GM18861 (cell line): ENCODE results near the gene POMC.
"Not testable (repeated sequence)": the region's sequence is repeated elsewhere in the genome, so short reads cannot be mapped to it uniquely, and the experiment has no call there.

Experiments used
- ATAC-seq: cut with Tn5 transposase; IDR thresholded peaks from one replicate; pipeline ENCODE4 v1.9.1; 2021; ENCODE audit not compliant: unreplicated experiment

Gene POMC

GRCh38 chr2:25168256-25169072 lies at the start of gene POMC:
TSS of gene POMC (minus strand) at chr2:25168580. CDS start at chr2:25164772, 3,808 bp downstream.
- no peak for ATAC-seq

GRCh38 chr2:25218100-25218499 lies 49.7 kb upstream of the POMC start:
- ATAC-seq, result no peak

- peak; percentile 51 for ATAC-seq
Observed at GRCh38 chr2:25215948-25216679, 47.7 kb upstream of the POMC start.

GRCh38 chr2:25215232-25215631 lies 46.9 kb upstream of the POMC start:
- ATAC-seq, result no peak

GRCh38 chr2:25213229-25213628 lies 44.8 kb upstream of the POMC start:
- ATAC-seq, result no peak

GRCh38 chr2:25210923-25211322 lies 42.5 kb upstream of the POMC start:
- not testable (repeated sequence) for ATAC-seq

- no peak for ATAC-seq
Observed at GRCh38 chr2:25207078-25207545, 38.7 kb upstream of the POMC start.

GRCh38 chr2:25204190-25204838 lies 35.9 kb upstream of the POMC start:
- no peak for ATAC-seq

- no peak for ATAC-seq
Observed at GRCh38 chr2:25202275-25202674, 33.9 kb upstream of the POMC start.

- ATAC-seq, result no peak
Observed at GRCh38 chr2:25201794-25202193, 33.4 kb upstream of the POMC start.

- no peak for ATAC-seq
Observed at GRCh38 chr2:25201265-25201664, 32.9 kb upstream of the POMC start.

- ATAC-seq, result no peak
Observed at GRCh38 chr2:25198576-25198975, 30.2 kb upstream of the POMC start.

GRCh38 chr2:25198209-25198525 lies 29.8 kb upstream of the POMC start:
- no peak for ATAC-seq

- no peak for ATAC-seq
Observed at GRCh38 chr2:25197336-25198208, 29.2 kb upstream of the POMC start.

- ATAC-seq, result no peak
Observed at GRCh38 chr2:25194576-25195122, 26.3 kb upstream of the POMC start.

GRCh38 chr2:25190536-25190935 lies 22.2 kb upstream of the POMC start:
- no peak for ATAC-seq

- ATAC-seq, result no peak
Observed at GRCh38 chr2:25188405-25188804, 20.0 kb upstream of the POMC start.

- ATAC-seq, result no peak
Observed at GRCh38 chr2:25187729-25188350, 19.5 kb upstream of the POMC start.

- ATAC-seq, result no peak
Observed at GRCh38 chr2:25184254-25184653, 15.9 kb upstream of the POMC start.

- no peak for ATAC-seq
Observed at GRCh38 chr2:25178976-25179375, 10.6 kb upstream of the POMC start.
